MCF 10A (cell line): ENCODE results near the gene BCAR3. TPM values are rescaled to one million over a fixed set of nuclear protein-coding genes. Genes with fewer than 3 reads are reported as not detected.

Experiments
- BruUV-seq: library from RNA; stranded (reverse); fragments of 400-500 nt; replicated peaks from 2 replicates; lab custom pipeline; 2021; lab: Mats Ljungman, UMichigan
- CTCF ChIA-PET: fragments of 300-600 bp; sonication (Branson Sonifier 250); formaldehyde crosslinking; extraction: SDS; loops from one replicate; lab custom pipeline; 2021; ENCODE audit warnings: antibody characterized with exemption, inconsistent platforms; lab: Yijun Ruan, JAX
- POLR2A ChIA-PET: fragments of 300-600, 350-650 bp; sonication (Branson Sonifier 250); formaldehyde crosslinking; extraction: SDS; loops from one replicate; lab custom pipeline; 2020; ENCODE audit warnings: antibody characterized with exemption, inconsistent platforms; lab: Yijun Ruan, JAX
- DNase-seq: peaks from one replicate; pipeline ENCODE4 v3.0.0-alpha.2; 2018; ENCODE audit not compliant: unreplicated experiment
- H3K27ac Mint-ChIP-seq: one replicate; pipeline ENCODE4 v1.8.0; 2022; ENCODE audit warnings: mild to moderate bottlenecking, low read depth, mixed read lengths; ENCODE audit not compliant: unreplicated experiment
- H3K27me3 Mint-ChIP-seq: one replicate; pipeline ENCODE4 v1.8.0; 2022; ENCODE audit warnings: mixed read lengths; ENCODE audit not compliant: insufficient read depth, unreplicated experiment
- H3K36me3 Mint-ChIP-seq: one replicate; pipeline ENCODE4 v1.8.0; 2022; ENCODE audit warnings: mild to moderate bottlenecking, moderate library complexity, mixed read lengths; ENCODE audit not compliant: insufficient read depth, unreplicated experiment
- H3K4me1 Mint-ChIP-seq: one replicate; pipeline ENCODE4 v1.8.0; 2022; ENCODE audit warnings: mixed read lengths; ENCODE audit not compliant: insufficient read depth, unreplicated experiment
- H3K4me3 Mint-ChIP-seq: one replicate; pipeline ENCODE4 v1.8.0; 2022; ENCODE audit warnings: mild to moderate bottlenecking, moderate library complexity, mixed read lengths; ENCODE audit not compliant: unreplicated experiment
- H3K9me3 Mint-ChIP-seq: one replicate; pipeline ENCODE4 v1.8.0; 2022; ENCODE audit warnings: mixed read lengths; ENCODE audit not compliant: unreplicated experiment
- intact Hi-C: fragments of 100-400 bp; cut with micrococcal nuclease; formaldehyde crosslinking; loops from 2 replicates; pipeline ENCODE4 v1.14.1; 2022
- total RNA-seq: library from RNA; stranded (reverse); gene quantifications from 2 replicates; pipeline ENCODE4 v1.2.3, GENCODE V29; 2022
- TF ChIP-seq, protein P1 (sequence below): fragments of 200-600 bp; IDR thresholded peaks from one replicate; pipeline ENCODE4 v1.8.0; 2022; ENCODE audit warnings: antibody characterized with exemption, mild to moderate bottlenecking; ENCODE audit not compliant: unreplicated experiment

The BCAR3 gene
- total RNA-seq, 1 experiment from 2014 or later = 130 TPM

DNA sequence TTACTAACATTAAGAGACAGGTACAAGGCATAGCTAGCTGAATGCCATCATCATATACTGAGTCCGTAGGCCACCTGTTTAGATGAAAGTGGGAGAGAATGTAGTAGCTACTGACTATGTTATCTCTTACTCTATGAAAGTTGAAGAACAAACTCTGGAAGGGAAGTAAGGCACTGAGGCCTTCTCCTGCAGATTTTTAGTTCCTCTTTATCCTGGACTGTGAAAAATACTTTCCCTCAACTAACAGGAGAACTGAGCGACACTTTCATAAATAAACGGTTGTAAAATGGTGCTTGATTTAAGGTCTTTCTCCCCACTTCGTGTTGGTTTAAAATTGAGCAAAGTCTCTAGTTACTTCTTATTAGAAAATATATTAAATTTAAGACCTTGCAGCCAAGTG lies 131.8 kb downstream of the BCAR3 start:
- H3K4me3 Mint-ChIP-seq = no peak overlapping the region
- intact Hi-C loops = no loop called here
- peaks cover 71% of the 10 kb centered on the region for H3K36me3 Mint-ChIP-seq
- no peaks in the 10 kb centered on the region for H3K27me3 Mint-ChIP-seq
- ChIA-PET CTCF (interaction anchor here (0.7 kb wide), 1 partner anchor 246 kb away, joined by 3 read pairs; no protein-coding TSS in a partner anchor), POLR2A (no interaction called here)
- no peak overlapping the region for H3K27ac Mint-ChIP-seq
- no peaks in the 10 kb centered on the region for H3K9me3 Mint-ChIP-seq
- DNase-seq = no peak
- H3K4me1 Mint-ChIP-seq = peaks cover 33% of the 10 kb centered on the region
- TF ChIP-seq, protein P1, sequence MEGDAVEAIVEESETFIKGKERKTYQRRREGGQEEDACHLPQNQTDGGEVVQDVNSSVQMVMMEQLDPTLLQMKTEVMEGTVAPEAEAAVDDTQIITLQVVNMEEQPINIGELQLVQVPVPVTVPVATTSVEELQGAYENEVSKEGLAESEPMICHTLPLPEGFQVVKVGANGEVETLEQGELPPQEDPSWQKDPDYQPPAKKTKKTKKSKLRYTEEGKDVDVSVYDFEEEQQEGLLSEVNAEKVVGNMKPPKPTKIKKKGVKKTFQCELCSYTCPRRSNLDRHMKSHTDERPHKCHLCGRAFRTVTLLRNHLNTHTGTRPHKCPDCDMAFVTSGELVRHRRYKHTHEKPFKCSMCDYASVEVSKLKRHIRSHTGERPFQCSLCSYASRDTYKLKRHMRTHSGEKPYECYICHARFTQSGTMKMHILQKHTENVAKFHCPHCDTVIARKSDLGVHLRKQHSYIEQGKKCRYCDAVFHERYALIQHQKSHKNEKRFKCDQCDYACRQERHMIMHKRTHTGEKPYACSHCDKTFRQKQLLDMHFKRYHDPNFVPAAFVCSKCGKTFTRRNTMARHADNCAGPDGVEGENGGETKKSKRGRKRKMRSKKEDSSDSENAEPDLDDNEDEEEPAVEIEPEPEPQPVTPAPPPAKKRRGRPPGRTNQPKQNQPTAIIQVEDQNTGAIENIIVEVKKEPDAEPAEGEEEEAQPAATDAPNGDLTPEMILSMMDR = no peak
- no TSS peak for BruUV-seq

DNA sequence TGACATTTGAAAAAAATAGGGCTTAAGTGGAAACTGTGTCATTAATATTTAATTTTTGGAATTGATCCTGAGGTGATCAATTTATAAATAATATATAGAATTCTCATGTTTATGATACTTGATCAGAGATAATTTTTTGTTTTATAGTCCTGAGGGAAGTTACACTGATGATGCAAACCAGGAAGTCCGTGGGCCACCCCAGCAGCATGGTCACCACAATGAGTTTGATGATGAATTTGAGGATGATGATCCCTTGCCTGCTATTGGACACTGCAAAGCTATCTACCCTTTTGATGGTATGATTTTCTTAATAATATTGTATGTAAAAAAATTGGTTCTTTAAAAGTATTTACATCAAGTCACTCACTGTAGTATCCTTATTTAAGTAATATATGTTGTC lies 132.5 kb downstream of the BCAR3 start:
- ChIA-PET CTCF (no interaction called here), POLR2A (interaction anchor here (0.8 kb wide), 1 partner anchor 101 kb away, joined by 3 read pairs; the partner anchor contains the start of gene FNBP1L)
- Mint-ChIP-seq H3K4me3 (no peak overlapping the region), H3K9me3 (no peaks in the 10 kb centered on the region), H3K27me3 (no peaks in the 10 kb centered on the region), H3K4me1 (peaks cover 26% of the 10 kb centered on the region), H3K36me3 (peaks cover 77% of the 10 kb centered on the region), H3K27ac (no peak overlapping the region)
- no peak for DNase-seq
- BruUV-seq = no TSS peak
- TF ChIP-seq, protein P1 = no peak
- intact Hi-C loops = no loop called here

DNA sequence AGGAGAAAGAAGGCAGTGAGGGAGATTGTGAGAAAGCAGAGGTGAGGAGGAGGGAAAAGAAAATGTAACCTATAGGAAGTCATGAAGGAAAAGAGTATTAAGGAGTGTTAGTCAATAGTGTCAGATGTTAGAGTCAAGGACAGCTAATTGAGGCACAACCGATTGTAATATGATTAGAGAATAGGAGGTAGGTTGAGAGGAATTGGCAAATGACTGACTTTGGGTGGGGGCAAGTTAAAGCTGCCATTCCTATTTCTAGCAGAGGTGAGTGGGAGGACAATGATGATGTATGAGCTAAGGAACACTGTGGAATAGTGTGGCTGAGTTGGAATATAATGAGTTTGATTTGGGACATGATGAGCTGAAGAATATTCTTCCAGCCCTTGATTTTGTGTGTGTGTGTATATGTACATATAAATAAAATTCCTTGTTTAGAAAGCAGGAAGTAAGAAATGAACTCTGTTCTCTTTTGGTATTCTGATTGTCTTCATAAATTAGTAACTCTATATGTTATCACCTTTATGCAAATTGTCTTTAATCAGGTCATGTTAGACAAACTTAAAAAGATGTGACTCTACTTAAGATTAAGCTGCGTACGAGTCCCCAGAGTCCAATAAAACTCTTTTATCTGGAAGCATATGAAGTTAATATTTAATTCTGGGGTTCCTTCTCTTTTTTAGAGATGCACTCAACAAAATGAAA lies 135.3 kb downstream of the BCAR3 start:
- TF ChIP-seq, protein P1 = no peak
- Mint-ChIP-seq H3K4me3 (no peak overlapping the region), H3K4me1 (no peaks in the 10 kb centered on the region), H3K27ac (no peak overlapping the region), H3K27me3 (no peaks in the 10 kb centered on the region), H3K9me3 (no peaks in the 10 kb centered on the region), H3K36me3 (peaks cover 75% of the 10 kb centered on the region)
- intact Hi-C loops = no loop called here
- DNase-seq = no peak
- CTCF ChIA-PET = interaction anchor here (0.8 to 1.2 kb wide), 3 partner anchors 10 to 305 kb away, joined by 3 to 4 read pairs (median 4); no protein-coding TSS in a partner anchor
- POLR2A ChIA-PET = interaction anchor here (0.6 to 1.8 kb wide), 3 partner anchors 10 to 85 kb away, joined by 3 to 5 read pairs (median 4); no protein-coding TSS in a partner anchor
- BruUV-seq = no TSS peak

DNA sequence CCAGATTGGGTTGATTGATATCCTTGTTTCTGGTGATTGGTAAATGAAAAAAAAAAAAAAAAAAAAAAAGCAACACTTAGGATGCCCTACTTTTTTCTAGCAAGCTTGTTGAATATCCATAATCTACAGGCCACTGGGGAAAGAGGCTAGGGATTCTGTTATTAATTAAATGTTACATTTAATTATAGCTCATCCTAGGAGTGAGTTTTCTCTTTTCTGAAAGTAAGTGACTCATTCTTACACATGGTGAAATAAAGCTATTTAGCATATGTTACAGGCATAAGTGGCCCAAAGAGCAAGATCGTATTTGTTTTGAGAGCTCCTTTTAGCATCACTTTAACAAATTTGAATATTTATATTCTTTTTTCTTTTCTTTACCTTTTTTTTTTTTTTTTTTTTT lies 139.2 kb downstream of the BCAR3 start:
- peaks cover 51% of the 10 kb centered on the region for H3K36me3 Mint-ChIP-seq
- ChIA-PET POLR2A (interaction anchor here (1.4 kb wide), 1 partner anchor 304 kb away, joined by 3 read pairs; no protein-coding TSS in a partner anchor), CTCF (interaction anchor here (0.6 to 1.0 kb wide), 4 partner anchors 12 to 461 kb away, joined by 3 to 4 read pairs (median 4); no protein-coding TSS in a partner anchor)
- no TSS peak for BruUV-seq
- no peak for DNase-seq
- H3K27me3 Mint-ChIP-seq = no peaks in the 10 kb centered on the region
- TF ChIP-seq, protein P1 = no peak
- intact Hi-C loops = no loop called here
- H3K27ac Mint-ChIP-seq = no peak overlapping the region
- H3K9me3 Mint-ChIP-seq = no peaks in the 10 kb centered on the region
- H3K4me1 Mint-ChIP-seq = no peaks in the 10 kb centered on the region
- H3K4me3 Mint-ChIP-seq = no peak overlapping the region
